MCF 10A (cell line): Measurements from ENCODE around the gene HECA. TPM values are rescaled to one million over a fixed set of nuclear protein-coding genes. Genes with fewer than 3 reads are reported as not detected.
"Not testable (repeated sequence)": the region's sequence is repeated elsewhere in the genome, so short reads cannot be mapped to it uniquely, and the experiment has no call there.

Source experiments
- BruUV-seq: library from RNA; stranded (reverse); fragments of 400-500 nt; replicated peaks from 2 replicates; lab custom pipeline; 2021; lab: Mats Ljungman, UMichigan
- CTCF ChIA-PET: fragments of 300-600 bp; sonication (Branson Sonifier 250); formaldehyde crosslinking; extraction: SDS; loops from one replicate; lab custom pipeline; 2021; ENCODE audit warnings: antibody characterized with exemption, inconsistent platforms; lab: Yijun Ruan, JAX
- POLR2A ChIA-PET: fragments of 300-600, 350-650 bp; sonication (Branson Sonifier 250); formaldehyde crosslinking; extraction: SDS; loops from one replicate; lab custom pipeline; 2020; ENCODE audit warnings: antibody characterized with exemption, inconsistent platforms; lab: Yijun Ruan, JAX
- DNase-seq: peaks from one replicate; pipeline ENCODE4 v3.0.0-alpha.2; 2018; ENCODE audit not compliant: unreplicated experiment
- H3K27ac Mint-ChIP-seq: one replicate; pipeline ENCODE4 v1.8.0; 2022; ENCODE audit warnings: mild to moderate bottlenecking, low read depth, mixed read lengths; ENCODE audit not compliant: unreplicated experiment
- H3K27me3 Mint-ChIP-seq: one replicate; pipeline ENCODE4 v1.8.0; 2022; ENCODE audit warnings: mixed read lengths; ENCODE audit not compliant: insufficient read depth, unreplicated experiment
- H3K36me3 Mint-ChIP-seq: one replicate; pipeline ENCODE4 v1.8.0; 2022; ENCODE audit warnings: mild to moderate bottlenecking, moderate library complexity, mixed read lengths; ENCODE audit not compliant: insufficient read depth, unreplicated experiment
- H3K4me1 Mint-ChIP-seq: one replicate; pipeline ENCODE4 v1.8.0; 2022; ENCODE audit warnings: mixed read lengths; ENCODE audit not compliant: insufficient read depth, unreplicated experiment
- H3K4me3 Mint-ChIP-seq: one replicate; pipeline ENCODE4 v1.8.0; 2022; ENCODE audit warnings: mild to moderate bottlenecking, moderate library complexity, mixed read lengths; ENCODE audit not compliant: unreplicated experiment
- H3K9me3 Mint-ChIP-seq: one replicate; pipeline ENCODE4 v1.8.0; 2022; ENCODE audit warnings: mixed read lengths; ENCODE audit not compliant: unreplicated experiment
- intact Hi-C: fragments of 100-400 bp; cut with micrococcal nuclease; formaldehyde crosslinking; loops from 2 replicates; pipeline ENCODE4 v1.14.1; 2022
- total RNA-seq: library from RNA; stranded (reverse); gene quantifications from 2 replicates; pipeline ENCODE4 v1.2.3, GENCODE V29; 2022
- TF ChIP-seq, protein P1 (sequence below): fragments of 200-600 bp; IDR thresholded peaks from one replicate; pipeline ENCODE4 v1.8.0; 2022; ENCODE audit warnings: antibody characterized with exemption, mild to moderate bottlenecking; ENCODE audit not compliant: unreplicated experiment

Gene HECA
- total RNA-seq, 1 experiment from 2014 or later: 11.1 TPM

DNA sequence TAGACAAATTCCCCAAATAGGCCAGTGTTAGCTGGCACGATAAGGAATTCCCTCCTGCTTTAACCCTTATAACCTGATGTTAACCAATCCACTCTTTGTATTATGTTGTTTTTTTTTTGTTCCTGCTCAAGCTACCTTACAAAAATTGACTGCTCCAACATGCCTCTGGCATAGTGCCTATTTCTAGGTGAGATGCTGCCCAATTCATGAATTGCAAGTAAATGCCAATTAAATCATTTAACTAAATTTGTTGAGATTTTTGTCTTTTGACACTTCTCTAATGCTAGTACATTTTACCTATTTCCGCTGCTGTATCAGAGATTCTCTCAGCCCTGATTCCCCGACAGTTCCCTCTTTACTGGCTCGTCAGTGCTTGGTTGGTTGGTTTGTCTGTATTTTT, 66.5 kb downstream of the HECA start:
- ChIA-PET POLR2A (no interaction called here), CTCF (interaction anchor here (0.7 to 0.8 kb wide), 2 partner anchors 12 to 18 kb away, joined by 3 read pairs; no protein-coding TSS in a partner anchor)
- TF ChIP-seq, protein P1, sequence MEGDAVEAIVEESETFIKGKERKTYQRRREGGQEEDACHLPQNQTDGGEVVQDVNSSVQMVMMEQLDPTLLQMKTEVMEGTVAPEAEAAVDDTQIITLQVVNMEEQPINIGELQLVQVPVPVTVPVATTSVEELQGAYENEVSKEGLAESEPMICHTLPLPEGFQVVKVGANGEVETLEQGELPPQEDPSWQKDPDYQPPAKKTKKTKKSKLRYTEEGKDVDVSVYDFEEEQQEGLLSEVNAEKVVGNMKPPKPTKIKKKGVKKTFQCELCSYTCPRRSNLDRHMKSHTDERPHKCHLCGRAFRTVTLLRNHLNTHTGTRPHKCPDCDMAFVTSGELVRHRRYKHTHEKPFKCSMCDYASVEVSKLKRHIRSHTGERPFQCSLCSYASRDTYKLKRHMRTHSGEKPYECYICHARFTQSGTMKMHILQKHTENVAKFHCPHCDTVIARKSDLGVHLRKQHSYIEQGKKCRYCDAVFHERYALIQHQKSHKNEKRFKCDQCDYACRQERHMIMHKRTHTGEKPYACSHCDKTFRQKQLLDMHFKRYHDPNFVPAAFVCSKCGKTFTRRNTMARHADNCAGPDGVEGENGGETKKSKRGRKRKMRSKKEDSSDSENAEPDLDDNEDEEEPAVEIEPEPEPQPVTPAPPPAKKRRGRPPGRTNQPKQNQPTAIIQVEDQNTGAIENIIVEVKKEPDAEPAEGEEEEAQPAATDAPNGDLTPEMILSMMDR: no peak
- BruUV-seq: no TSS peak
- Mint-ChIP-seq H3K27me3 (no peaks in the 10 kb centered on the region), H3K36me3 (no peaks in the 10 kb centered on the region), H3K27ac (no peak overlapping the region), H3K4me1 (no peaks in the 10 kb centered on the region), H3K9me3 (peaks cover 7% of the 10 kb centered on the region), H3K4me3 (no peak overlapping the region)
- no peak for DNase-seq
- intact Hi-C loops: no loop called here

DNA sequence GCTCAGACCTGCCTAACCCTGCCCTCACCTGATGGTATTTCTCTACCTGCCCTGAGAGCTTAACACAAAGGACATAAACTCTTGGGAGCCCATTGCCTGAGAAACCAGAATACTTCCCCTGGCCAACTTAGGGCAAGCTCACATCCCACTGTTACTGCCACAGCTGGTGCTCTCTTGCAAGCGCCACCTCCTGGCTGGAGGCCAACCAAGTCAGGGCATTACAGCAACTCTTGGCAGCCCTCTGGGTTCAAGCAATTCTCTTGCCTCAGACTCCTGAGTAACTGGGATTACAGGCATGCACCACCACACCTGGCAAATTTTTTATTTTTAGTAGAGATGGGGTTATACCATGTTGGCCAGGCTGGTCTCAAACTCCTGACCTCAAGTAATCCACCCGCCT, 70.1 kb downstream of the HECA start:
- Mint-ChIP-seq H3K27me3 (no peaks in the 10 kb centered on the region), H3K4me3 (no peak overlapping the region), H3K4me1 (no peaks in the 10 kb centered on the region), H3K9me3 (peaks cover 19% of the 10 kb centered on the region), H3K27ac (no peak overlapping the region), H3K36me3 (no peaks in the 10 kb centered on the region)
- ChIA-PET CTCF (interaction anchor here (0.7 to 1.1 kb wide), 2 partner anchors 144 to 159 kb away, joined by 3 read pairs; no protein-coding TSS in a partner anchor), POLR2A (interaction anchor here (0.6 kb wide), 1 partner anchor 11 kb away, joined by 3 read pairs; no protein-coding TSS in a partner anchor)
- TF ChIP-seq, protein P1: no peak
- intact Hi-C loops: no loop called here
- no TSS peak for BruUV-seq
- peak; percentile 27 for DNase-seq

DNA sequence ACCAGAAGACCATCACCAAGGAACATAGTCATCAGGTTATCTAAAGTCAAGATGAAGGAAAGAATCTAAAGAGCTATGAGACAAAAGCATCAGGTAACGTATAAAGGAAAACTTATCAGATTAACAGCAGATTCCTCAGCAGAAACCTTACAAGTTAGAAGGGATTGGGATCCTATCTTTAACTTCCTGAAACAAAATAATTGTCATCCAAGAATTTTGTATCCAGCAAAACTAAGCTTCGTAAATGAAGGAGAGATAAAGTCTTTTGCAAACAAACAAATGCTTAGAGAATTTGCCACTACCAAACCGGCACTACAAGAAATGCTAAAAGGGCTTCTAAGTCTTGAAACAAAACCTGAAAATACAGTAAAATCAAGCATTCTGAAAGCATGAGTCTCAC, 71.0 kb downstream of the HECA start:
- Mint-ChIP-seq H3K9me3 (peaks cover 12% of the 10 kb centered on the region), H3K36me3 (no peaks in the 10 kb centered on the region), H3K4me3 (no peak overlapping the region), H3K4me1 (no peaks in the 10 kb centered on the region), H3K27me3 (no peaks in the 10 kb centered on the region), H3K27ac (no peak overlapping the region)
- no peak for DNase-seq
- no TSS peak for BruUV-seq
- TF ChIP-seq, protein P1: no peak
- CTCF ChIA-PET: no interaction called here
- POLR2A ChIA-PET: interaction anchor here (0.6 kb wide), 1 partner anchor 12 kb away, joined by 3 read pairs; no protein-coding TSS in a partner anchor
- intact Hi-C loops: no loop called here

DNA sequence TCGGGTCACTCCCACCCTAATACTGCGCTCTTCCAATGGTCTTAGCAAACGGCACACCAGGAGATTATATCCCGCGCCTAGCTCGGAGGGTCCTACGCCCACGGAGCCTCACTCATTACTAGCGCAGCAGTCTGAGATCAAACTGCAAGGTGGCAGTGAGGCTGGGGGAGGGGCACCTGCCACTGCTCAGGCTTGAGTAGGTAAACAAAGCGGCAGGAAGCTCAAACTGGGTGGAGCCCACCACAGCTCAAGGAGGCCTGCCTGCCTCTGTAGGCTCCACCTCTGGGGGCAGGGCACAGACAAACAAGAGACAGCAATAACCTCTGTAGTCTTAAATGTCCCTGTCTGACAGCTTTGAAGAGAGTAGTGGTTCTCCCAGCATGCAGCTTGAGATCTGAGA, 75.9 kb downstream of the HECA start:
- H3K36me3 Mint-ChIP-seq, POLR2A ChIA-PET, H3K4me1 Mint-ChIP-seq, BruUV-seq, DNase-seq, intact Hi-C loops, H3K27ac Mint-ChIP-seq, H3K27me3 Mint-ChIP-seq, H3K4me3 Mint-ChIP-seq: not testable (repeated sequence)
- CTCF ChIA-PET: interaction anchor here (0.6 kb wide), 2 partner anchors 44 to 1251 kb away, joined by 3 to 4 read pairs; no protein-coding TSS in a partner anchor
- H3K9me3 Mint-ChIP-seq: peaks cover 12% of the 10 kb centered on the region

DNA sequence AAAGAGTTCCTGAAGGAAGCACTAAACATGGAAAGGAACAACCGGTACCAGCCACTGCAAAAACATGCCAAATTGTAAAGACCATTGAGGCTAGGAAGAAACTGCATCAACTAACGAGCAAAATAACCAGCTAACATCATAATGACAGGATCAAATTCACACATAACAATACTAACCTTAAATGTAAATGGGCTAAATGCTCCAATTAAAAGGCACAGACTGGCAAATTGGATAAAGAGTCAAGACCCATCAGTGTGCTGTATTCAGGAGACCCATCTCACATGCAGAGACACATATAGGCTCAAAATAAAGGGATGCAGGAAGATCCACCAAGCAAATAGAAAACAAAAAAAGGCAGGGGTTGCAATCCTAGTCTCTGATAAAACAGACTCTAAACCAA, 77.6 kb downstream of the HECA start:
- CTCF ChIA-PET, H3K9me3 Mint-ChIP-seq, H3K4me3 Mint-ChIP-seq, POLR2A ChIA-PET, H3K36me3 Mint-ChIP-seq, H3K27ac Mint-ChIP-seq, DNase-seq, H3K4me1 Mint-ChIP-seq, BruUV-seq, intact Hi-C loops, H3K27me3 Mint-ChIP-seq: not testable (repeated sequence)
